HEK293 (cell line): ENCODE measurements around the gene MEAF6.
A peak's percentile ranks its signal among the peaks of the same experiment; 100 is the strongest.

Experiments
- RBAK ChIP-seq: fragments of 450-650 bp; formaldehyde crosslinking; IDR thresholded peaks from 2 replicates; pipeline ENCODE4 v1.5.1; 2016; ENCODE audit warnings: missing biosample characterization, missing genetic modification characterization
- TCF7L2 ChIP-seq: IDR thresholded peaks from 2 replicates; pipeline ENCODE4 v1.6.1; 2011; ENCODE audit warnings: low read depth, mild to moderate bottlenecking, inconsistent platforms, low read length, moderate library complexity, borderline replicate concordance
- ZNF292 ChIP-seq: fragments of 450-650 bp; formaldehyde crosslinking; IDR thresholded peaks from 2 replicates; pipeline ENCODE4 v1.5.1; 2016; ENCODE audit warnings: low read depth, missing biosample characterization, missing genetic modification characterization, borderline replicate concordance
- ZNF626 ChIP-seq: fragments of 450-650 bp; sonication (Bioruptor Pico); formaldehyde crosslinking; IDR thresholded peaks from 2 replicates; pipeline ENCODE4 v1.5.1; 2018; ENCODE audit warnings: missing biosample characterization, missing genetic modification characterization, inconsistent platforms
- TF ChIP-seq, protein P1 (sequence below): fragments of 450-650 bp; formaldehyde crosslinking; IDR thresholded peaks from 2 replicates; pipeline ENCODE4 v1.5.1; 2016; ENCODE audit warnings: missing biosample characterization, missing genetic modification characterization

- TF ChIP-seq TCF7L2 = no peak
- TF ChIP-seq ZNF292 (tag by site-specific recombination) = no peak
- no peak for TF ChIP-seq ZNF626 (tag by site-specific recombination)
- TF ChIP-seq, protein P1, sequence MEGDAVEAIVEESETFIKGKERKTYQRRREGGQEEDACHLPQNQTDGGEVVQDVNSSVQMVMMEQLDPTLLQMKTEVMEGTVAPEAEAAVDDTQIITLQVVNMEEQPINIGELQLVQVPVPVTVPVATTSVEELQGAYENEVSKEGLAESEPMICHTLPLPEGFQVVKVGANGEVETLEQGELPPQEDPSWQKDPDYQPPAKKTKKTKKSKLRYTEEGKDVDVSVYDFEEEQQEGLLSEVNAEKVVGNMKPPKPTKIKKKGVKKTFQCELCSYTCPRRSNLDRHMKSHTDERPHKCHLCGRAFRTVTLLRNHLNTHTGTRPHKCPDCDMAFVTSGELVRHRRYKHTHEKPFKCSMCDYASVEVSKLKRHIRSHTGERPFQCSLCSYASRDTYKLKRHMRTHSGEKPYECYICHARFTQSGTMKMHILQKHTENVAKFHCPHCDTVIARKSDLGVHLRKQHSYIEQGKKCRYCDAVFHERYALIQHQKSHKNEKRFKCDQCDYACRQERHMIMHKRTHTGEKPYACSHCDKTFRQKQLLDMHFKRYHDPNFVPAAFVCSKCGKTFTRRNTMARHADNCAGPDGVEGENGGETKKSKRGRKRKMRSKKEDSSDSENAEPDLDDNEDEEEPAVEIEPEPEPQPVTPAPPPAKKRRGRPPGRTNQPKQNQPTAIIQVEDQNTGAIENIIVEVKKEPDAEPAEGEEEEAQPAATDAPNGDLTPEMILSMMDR (tag by site-specific recombination) = peak; percentile 87
- TF ChIP-seq RBAK (tag by site-specific recombination) = no peak
These were observed 27.6 kb downstream of the MEAF6 start for GRCh38 chr1:37486680-37487618.
